SK-N-SH (cell line): ENCODE results near the gene PIK3IP1.

Experiments used
- EZH2phosphoT487 ChIP-seq: fragments of 200-600 bp; sonication (generic); IDR thresholded peaks from 2 replicates; pipeline ENCODE4 v1.6.1; 2017; ENCODE audit warnings: low read depth, mixed run types, mild to moderate bottlenecking, antibody characterized with exemption, moderate library complexity, borderline replicate concordance
- TCF12 ChIP-seq: IDR thresholded peaks from 2 replicates; pipeline ENCODE4 v1.4.0; 2012

DNA sequence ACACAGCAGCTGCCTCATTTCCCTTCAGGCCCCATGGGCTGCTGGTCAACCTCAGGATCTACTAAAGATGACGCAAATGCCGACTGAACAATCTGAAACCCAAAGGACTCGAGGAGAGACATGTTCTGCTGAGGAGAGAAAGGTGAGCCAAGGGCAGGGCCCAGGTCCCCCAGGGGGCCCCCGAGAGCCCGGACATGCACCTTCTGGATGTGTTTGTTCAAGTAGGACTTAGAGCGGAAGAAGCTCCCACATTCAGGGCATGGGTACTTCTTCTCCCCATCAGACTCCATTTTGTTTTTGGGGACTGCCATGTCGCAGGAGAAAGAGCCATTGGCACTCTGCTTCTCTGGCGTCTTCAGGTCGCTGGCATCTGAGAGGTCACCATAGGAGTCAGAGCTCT, 34.6 kb upstream of the PIK3IP1 start:
- no peak for TF ChIP-seq EZH2phosphoT487
- TF ChIP-seq TCF12: no peak
